K562 (cell line): ENCODE measurements around the gene KATNB1. TPM values are rescaled to one million over a fixed set of nuclear protein-coding genes. Genes with fewer than 3 reads are reported as not detected.

Source experiments
- EP300 ChIP-seq: IDR thresholded peaks from 2 replicates; pipeline ENCODE4 v1.6.1; 2012; ENCODE audit warnings: low read length, improper control_type of control experiment
- KDM1A ChIP-seq, 2 experiments: fragments of 450-650 bp; IDR thresholded peaks; 2 replicates each; pipeline ENCODE4 v1.6.1; 2016; ENCODE audit warnings: mild to moderate bottlenecking in 2 of 2
- MECOM ChIP-seq: fragments of 250-450 bp; sonication (Bioruptor Pico); IDR thresholded peaks from 2 replicates; pipeline ENCODE4 v1.8.0; 2022; ENCODE audit warnings: inconsistent platforms
- POU5F1 ChIP-seq: fragments of 150-350 bp; IDR thresholded peaks from 2 replicates; pipeline ENCODE4 v1.6.1; 2014; ENCODE audit warnings: borderline replicate concordance, low read length, low read depth, mild to moderate bottlenecking; ENCODE audit not compliant: partially characterized antibody
- PRPF4 ChIP-seq: fragments of 200-400 bp; formaldehyde crosslinking; IDR thresholded peaks from one replicate; pipeline ENCODE4 v1.6.1; 2017; ENCODE audit warnings: low read length, low read depth, mild to moderate bottlenecking; ENCODE audit not compliant: insufficient read depth, poor library complexity, severe bottlenecking
- RUNX1 ChIP-seq: sonication (generic); IDR thresholded peaks from 2 replicates; pipeline ENCODE4 v1.6.1; 2016; ENCODE audit warnings: antibody characterized with exemption, low read depth
- SIN3A ChIP-seq, 2 experiments: fragments of 150-350 bp in 1 of 2; IDR thresholded peaks; 2 replicates each; pipeline ENCODE4 v1.6.1; 2011 to 2016; ENCODE audit warnings: borderline replicate concordance in 2 of 2, low read depth in 2 of 2, low read length in 2 of 2, mild to moderate bottlenecking in 2 of 2, moderate library complexity in 2 of 2; ENCODE audit not compliant: control insufficient read depth in 1 of 2
- SMAD1 ChIP-seq: fragments of 150-350 bp; IDR thresholded peaks from 2 replicates; pipeline ENCODE4 v1.6.1; 2014; ENCODE audit warnings: low read length, low read depth; ENCODE audit not compliant: partially characterized antibody
- SREBF1 ChIP-seq: fragments of 150-350 bp; IDR thresholded peaks from 2 replicates; pipeline ENCODE4 v1.6.1; 2014; ENCODE audit warnings: antibody characterized with exemption, low read depth, low read length, borderline replicate concordance
- TCF3 ChIP-seq: sonication (generic); formaldehyde crosslinking; IDR thresholded peaks from 2 replicates; pipeline ENCODE4 v1.4.0; 2020; ENCODE audit warnings: mild to moderate bottlenecking, missing genetic modification reagents
- TCF7 ChIP-seq: sonication (generic); IDR thresholded peaks from 2 replicates; pipeline ENCODE4 v1.6.1; 2016; ENCODE audit warnings: antibody characterized with exemption, borderline replicate concordance
- ZNF232 ChIP-seq: sonication (generic); formaldehyde crosslinking; IDR thresholded peaks from 2 replicates; pipeline ENCODE4 v1.8.0; 2022; ENCODE audit warnings: mild to moderate bottlenecking, missing genetic modification reagents
- ZNF316 ChIP-seq: fragments of 450-650 bp; IDR thresholded peaks from 2 replicates; pipeline ENCODE4 v1.6.1; 2016
- ZNF717 ChIP-seq: fragments of 250-450 bp; sonication (Bioruptor Pico); IDR thresholded peaks from 2 replicates; pipeline ENCODE4 v1.5.0; 2021
- ZNF830 ChIP-seq: fragments of 250-450 bp; sonication (Bioruptor Pico); IDR thresholded peaks from 2 replicates; pipeline ENCODE4 v1.5.0; 2021; ENCODE audit warnings: mild to moderate bottlenecking
- polyA plus RNA-seq, 8 experiments: library from polyadenylated mRNA; depleted of rRNA in 4 of 8; stranded (reverse) in 5 of 8; unstranded in 3 of 8; fragments of >200 nt; fragmentation: Nextera tagmentation in 2 of 8; fragmentation: Illumina TruSeq in 1 of 8; extraction: Ambion mirVana in 2 of 8; extraction: Trizol in 1 of 8; gene quantifications; 2 replicates each; pipeline versions ENCODE4 v1.2.1 to v1.2.3, GENCODE V29; 2011 to 2014; ENCODE audit warnings: inconsistent platforms in 1 of 8, missing spikeins in 1 of 8
- total RNA-seq, 7 experiments: library from RNA; depleted of rRNA in 6 of 7; stranded (reverse); fragments of >200 nt in 6 of 7; fragmentation: Illumina TruSeq in 2 of 7; extraction: Trizol in 2 of 7; gene quantifications; 2 replicates each; pipeline versions ENCODE4 v1.2.1 to v1.2.3, GENCODE V29; 2011 to 2021; ENCODE audit warnings: low replicate concordance in 1 of 7
- TF ChIP-seq, protein P1 (sequence below): fragments of 450-650 bp; IDR thresholded peaks from 2 replicates; pipeline ENCODE4 v1.7.1; 2018; ENCODE audit warnings: mild to moderate bottlenecking, low read depth; ENCODE audit not compliant: partially characterized antibody
- TF ChIP-seq, protein P2 (sequence below): fragments of 450-650 bp; IDR thresholded peaks from 2 replicates; pipeline ENCODE4 v1.6.1; 2016; ENCODE audit warnings: mild to moderate bottlenecking
- TF ChIP-seq, protein P3 (sequence below): fragments of 250-450 bp; sonication (Bioruptor Pico); IDR thresholded peaks from 2 replicates; pipeline ENCODE4 v1.6.1; 2021; ENCODE audit warnings: mild to moderate bottlenecking
- TF ChIP-seq, protein P4 (sequence below): fragments of 450-650 bp; formaldehyde crosslinking; conservative IDR thresholded peaks from 2 replicates; pipeline ENCODE4 v1.4.0; 2022; ENCODE audit warnings: mild to moderate bottlenecking, missing genetic modification characterization
- TF ChIP-seq, protein P5 (sequence below): sonication (generic); formaldehyde crosslinking; IDR thresholded peaks from 2 replicates; pipeline ENCODE4 v1.8.1; 2022; ENCODE audit warnings: missing genetic modification reagents

KATNB1 gene
- total and polyA plus RNA-seq, 9 of the 15 experiments (the other 6 are each of a cell fraction or from before 2014, with no cell fraction given), result 1.2 to 52.6 (median 21.9) TPM

DNA sequence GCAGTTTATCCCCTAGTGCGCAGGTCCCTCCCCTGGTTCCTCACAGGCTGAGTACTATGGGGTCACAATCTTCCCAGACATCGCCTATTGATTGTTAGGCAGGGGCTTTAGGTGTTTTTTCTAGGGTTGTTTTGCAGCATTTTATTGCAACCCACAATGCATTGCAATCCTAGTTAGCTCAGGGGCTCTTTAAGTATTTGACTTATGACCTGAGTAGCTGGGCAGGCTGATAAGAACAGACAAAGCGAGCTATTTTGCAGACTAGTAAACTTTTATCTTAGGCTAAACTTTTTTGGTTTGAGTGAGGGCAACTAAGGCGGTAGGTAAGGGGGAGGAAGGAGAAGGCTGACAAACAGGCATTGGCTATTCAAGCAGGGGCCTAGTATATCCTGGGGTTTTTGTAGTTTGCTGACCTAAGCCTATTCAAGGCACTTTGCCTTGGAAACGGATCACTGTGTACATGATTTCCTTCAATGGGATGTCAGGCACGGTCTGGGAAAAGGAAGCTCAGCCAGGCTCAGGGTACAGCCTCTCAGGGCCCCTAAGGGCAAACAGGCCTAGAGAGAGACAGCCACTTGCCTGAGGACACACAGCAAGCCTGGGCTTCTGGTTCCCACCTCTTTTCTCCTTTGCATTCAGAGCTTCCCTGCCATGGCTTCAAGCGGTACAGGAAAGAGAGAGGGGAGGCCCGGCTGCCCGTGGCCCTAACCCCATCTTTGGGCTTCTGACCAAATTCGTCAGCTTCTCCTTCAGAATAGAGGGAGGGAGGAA is 34.6 kb upstream of the KATNB1 start (continued):
- TF ChIP-seq SMAD1, result no peak
- peak; percentile 73 for TF ChIP-seq TCF3 (CRISPR knock-in tag)
- TF ChIP-seq, protein P1, sequence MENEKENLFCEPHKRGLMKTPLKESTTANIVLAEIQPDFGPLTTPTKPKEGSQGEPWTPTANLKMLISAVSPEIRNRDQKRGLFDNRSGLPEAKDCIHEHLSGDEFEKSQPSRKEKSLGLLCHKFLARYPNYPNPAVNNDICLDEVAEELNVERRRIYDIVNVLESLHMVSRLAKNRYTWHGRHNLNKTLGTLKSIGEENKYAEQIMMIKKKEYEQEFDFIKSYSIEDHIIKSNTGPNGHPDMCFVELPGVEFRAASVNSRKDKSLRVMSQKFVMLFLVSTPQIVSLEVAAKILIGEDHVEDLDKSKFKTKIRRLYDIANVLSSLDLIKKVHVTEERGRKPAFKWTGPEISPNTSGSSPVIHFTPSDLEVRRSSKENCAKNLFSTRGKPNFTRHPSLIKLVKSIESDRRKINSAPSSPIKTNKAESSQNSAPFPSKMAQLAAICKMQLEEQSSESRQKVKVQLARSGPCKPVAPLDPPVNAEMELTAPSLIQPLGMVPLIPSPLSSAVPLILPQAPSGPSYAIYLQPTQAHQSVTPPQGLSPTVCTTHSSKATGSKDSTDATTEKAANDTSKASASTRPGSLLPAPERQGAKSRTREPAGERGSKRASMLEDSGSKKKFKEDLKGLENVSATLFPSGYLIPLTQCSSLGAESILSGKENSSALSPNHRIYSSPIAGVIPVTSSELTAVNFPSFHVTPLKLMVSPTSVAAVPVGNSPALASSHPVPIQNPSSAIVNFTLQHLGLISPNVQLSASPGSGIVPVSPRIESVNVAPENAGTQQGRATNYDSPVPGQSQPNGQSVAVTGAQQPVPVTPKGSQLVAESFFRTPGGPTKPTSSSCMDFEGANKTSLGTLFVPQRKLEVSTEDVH, result no peak
- TF ChIP-seq KDM1A (IDR thresholded peaks at IDR 0.05), result peak in 1 of 2 experiments; percentile 54; a peak in 2 of 4 replicates
- TF ChIP-seq POU5F1, result no peak
- TF ChIP-seq TCF7, result no peak
- TF ChIP-seq ZNF232, result no peak
- peak; percentile 61; the same call in 1 of the 2 replicates for TF ChIP-seq EP300
- TF ChIP-seq ZNF316, result peak; percentile 82
- TF ChIP-seq, protein P2, sequence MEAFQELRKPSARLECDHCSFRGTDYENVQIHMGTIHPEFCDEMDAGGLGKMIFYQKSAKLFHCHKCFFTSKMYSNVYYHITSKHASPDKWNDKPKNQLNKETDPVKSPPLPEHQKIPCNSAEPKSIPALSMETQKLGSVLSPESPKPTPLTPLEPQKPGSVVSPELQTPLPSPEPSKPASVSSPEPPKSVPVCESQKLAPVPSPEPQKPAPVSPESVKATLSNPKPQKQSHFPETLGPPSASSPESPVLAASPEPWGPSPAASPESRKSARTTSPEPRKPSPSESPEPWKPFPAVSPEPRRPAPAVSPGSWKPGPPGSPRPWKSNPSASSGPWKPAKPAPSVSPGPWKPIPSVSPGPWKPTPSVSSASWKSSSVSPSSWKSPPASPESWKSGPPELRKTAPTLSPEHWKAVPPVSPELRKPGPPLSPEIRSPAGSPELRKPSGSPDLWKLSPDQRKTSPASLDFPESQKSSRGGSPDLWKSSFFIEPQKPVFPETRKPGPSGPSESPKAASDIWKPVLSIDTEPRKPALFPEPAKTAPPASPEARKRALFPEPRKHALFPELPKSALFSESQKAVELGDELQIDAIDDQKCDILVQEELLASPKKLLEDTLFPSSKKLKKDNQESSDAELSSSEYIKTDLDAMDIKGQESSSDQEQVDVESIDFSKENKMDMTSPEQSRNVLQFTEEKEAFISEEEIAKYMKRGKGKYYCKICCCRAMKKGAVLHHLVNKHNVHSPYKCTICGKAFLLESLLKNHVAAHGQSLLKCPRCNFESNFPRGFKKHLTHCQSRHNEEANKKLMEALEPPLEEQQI, result no peak
- TF ChIP-seq, protein P3, sequence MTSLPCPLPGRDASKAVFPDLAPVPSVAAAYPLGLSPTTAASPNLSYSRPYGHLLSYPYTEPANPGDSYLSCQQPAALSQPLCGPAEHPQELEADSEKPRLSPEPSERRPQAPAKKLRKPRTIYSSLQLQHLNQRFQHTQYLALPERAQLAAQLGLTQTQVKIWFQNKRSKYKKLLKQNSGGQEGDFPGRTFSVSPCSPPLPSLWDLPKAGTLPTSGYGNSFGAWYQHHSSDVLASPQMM (CRISPR knock-in tag), result no peak
- TF ChIP-seq ZNF717 (CRISPR knock-in tag), result no peak
- TF ChIP-seq SIN3A (IDR thresholded peaks at IDR 0.05; ENCODE audit: borderline replicate concordance in 2 of 2, control insufficient read depth in 1 of 2, low read depth in 2 of 2, low read length in 2 of 2), result no peak
- TF ChIP-seq, protein P4, sequence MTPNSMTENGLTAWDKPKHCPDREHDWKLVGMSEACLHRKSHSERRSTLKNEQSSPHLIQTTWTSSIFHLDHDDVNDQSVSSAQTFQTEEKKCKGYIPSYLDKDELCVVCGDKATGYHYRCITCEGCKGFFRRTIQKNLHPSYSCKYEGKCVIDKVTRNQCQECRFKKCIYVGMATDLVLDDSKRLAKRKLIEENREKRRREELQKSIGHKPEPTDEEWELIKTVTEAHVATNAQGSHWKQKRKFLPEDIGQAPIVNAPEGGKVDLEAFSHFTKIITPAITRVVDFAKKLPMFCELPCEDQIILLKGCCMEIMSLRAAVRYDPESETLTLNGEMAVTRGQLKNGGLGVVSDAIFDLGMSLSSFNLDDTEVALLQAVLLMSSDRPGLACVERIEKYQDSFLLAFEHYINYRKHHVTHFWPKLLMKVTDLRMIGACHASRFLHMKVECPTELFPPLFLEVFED, result no peak
- no peak for TF ChIP-seq MECOM
- TF ChIP-seq RUNX1, result no peak
- TF ChIP-seq SREBF1, result no peak
- no peak for TF ChIP-seq PRPF4
- TF ChIP-seq, protein P5, sequence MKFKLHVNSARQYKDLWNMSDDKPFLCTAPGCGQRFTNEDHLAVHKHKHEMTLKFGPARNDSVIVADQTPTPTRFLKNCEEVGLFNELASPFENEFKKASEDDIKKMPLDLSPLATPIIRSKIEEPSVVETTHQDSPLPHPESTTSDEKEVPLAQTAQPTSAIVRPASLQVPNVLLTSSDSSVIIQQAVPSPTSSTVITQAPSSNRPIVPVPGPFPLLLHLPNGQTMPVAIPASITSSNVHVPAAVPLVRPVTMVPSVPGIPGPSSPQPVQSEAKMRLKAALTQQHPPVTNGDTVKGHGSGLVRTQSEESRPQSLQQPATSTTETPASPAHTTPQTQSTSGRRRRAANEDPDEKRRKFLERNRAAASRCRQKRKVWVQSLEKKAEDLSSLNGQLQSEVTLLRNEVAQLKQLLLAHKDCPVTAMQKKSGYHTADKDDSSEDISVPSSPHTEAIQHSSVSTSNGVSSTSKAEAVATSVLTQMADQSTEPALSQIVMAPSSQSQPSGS (CRISPR knock-in tag), result no peak
- no peak for TF ChIP-seq ZNF830 (CRISPR knock-in tag)
